GM21825 (cell line): Measurements from ENCODE around the gene GSTA2.
"Not testable (repeated sequence)": the region's sequence is repeated elsewhere in the genome, so short reads cannot be mapped to it uniquely, and the experiment has no call there.

Experiments used
- ATAC-seq: cut with Tn5 transposase; IDR thresholded peaks from one replicate; pipeline ENCODE4 v1.9.1; 2021; ENCODE audit warnings: mild to moderate bottlenecking, moderate library complexity; ENCODE audit not compliant: unreplicated experiment

The GSTA2 gene

DNA sequence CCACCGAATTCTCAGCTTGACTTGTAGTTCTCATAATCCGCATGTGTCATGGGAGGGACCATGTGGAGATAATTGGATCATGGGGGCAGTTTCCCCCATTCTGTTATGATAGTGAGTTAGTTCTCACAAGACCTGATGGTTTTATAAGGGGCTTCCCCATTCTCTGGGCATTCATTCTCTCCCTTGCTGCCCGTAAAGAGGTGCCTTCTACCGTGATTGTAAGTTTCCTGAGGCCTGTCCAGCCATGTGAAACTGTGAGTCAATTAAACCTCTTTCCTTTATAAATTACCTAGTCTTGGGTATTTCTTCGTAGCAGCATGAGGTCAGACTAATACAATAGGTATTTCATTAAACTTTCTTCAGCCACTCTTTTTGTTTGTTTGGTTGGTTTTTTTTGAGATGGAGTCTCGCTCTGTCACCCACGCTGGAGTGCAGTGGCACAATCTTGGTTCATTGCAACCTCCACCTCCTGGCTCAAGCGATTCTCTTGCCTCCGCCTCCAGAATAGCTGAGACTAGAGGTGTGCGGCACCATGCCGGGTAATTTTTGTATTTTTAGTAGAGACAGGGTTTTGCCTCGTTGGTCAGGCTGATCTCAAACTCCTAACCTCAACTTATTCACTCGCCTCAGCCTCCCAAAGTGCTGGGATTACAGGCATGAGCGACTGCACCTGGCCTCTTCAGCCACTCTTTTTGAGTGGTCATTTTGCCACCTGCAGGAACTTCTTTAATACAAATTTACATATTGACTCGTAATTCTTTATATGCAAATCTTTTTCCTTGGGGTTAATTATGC lies 36.3 kb downstream of the GSTA2 start:
- ATAC-seq, result no peak

GRCh38 chr6:52726193-52726542 lies 37.1 kb downstream of the GSTA2 start:
- no peak for ATAC-seq

- no peak for ATAC-seq
Measured at GRCh38 chr6:52725535-52726192, 37.6 kb downstream of the GSTA2 start.

DNA sequence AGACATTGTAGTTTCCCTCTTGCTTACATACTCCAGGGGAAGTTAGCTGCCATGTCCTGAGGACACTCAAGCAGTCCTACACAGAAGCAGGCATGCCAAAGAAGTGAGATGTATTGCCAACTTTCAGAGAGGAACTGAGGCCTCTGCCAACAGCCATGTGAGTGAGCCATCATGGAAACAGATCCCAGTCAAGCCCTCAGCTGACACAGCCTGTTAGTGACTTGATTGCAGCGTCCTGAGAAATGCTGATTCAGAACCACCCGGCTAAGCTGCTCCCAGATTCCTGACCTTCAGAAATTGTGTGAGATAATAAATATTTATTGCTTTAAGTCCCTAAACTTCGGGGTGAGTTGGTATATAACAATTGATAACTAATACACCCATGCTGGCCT lies 38.1 kb downstream of the GSTA2 start:
- no peak for ATAC-seq

GRCh38 chr6:52724406-52725121 lies 38.7 kb downstream of the GSTA2 start:
- ATAC-seq, result peak; percentile 96

DNA sequence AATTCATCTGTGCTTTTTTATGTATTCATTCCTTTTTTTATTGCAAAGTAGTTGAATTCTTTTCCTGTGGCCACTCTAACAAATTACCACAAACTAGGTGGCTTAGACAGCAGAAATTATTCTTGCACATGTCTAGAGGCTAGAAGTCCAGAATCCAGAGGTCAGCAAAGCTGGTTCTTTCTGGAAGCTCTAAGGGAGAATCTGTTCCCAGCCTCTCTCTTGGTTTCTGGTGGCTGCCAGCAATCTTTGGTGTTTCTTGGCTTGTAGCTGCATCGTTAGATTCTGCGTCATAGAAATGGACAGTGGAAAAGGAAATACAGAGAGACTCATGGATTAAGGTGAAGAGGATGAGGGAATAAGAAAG lies 39.3 kb downstream of the GSTA2 start:
- no peak for ATAC-seq

- ATAC-seq, result no peak
Measured at GRCh38 chr6:52720321-52720720, 43.0 kb downstream of the GSTA2 start.

DNA sequence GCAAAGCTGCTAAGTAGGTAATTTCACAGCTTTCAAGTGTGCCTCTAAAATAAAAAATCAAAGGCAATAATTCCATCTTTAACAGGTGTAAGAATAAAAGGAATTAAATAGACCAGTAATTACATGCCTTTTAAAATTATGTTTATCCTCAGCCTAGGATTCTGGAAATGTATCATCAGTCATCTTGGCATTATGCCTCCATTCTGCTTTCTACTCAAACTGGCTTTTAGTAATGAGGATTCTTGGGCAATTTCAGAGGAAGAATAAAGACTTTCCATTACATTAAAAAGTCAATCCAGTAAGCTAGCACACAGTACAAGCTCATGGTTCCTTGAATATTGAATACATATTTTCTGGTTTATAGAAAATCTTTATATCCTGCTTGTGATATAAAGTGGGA lies 44.7 kb downstream of the GSTA2 start:
- no peak for ATAC-seq

- ATAC-seq, result not testable (repeated sequence)
Measured at GRCh38 chr6:52714761-52715160, 48.5 kb downstream of the GSTA2 start.

- ATAC-seq, result no peak
Measured at GRCh38 chr6:52712136-52712535, 51.1 kb downstream of the GSTA2 start.

GRCh38 chr6:52707963-52708680 lies 55.2 kb downstream of the GSTA2 start:
- no peak for ATAC-seq

- no peak for ATAC-seq
Measured at GRCh38 chr6:52706001-52706400, 57.3 kb downstream of the GSTA2 start.

DNA sequence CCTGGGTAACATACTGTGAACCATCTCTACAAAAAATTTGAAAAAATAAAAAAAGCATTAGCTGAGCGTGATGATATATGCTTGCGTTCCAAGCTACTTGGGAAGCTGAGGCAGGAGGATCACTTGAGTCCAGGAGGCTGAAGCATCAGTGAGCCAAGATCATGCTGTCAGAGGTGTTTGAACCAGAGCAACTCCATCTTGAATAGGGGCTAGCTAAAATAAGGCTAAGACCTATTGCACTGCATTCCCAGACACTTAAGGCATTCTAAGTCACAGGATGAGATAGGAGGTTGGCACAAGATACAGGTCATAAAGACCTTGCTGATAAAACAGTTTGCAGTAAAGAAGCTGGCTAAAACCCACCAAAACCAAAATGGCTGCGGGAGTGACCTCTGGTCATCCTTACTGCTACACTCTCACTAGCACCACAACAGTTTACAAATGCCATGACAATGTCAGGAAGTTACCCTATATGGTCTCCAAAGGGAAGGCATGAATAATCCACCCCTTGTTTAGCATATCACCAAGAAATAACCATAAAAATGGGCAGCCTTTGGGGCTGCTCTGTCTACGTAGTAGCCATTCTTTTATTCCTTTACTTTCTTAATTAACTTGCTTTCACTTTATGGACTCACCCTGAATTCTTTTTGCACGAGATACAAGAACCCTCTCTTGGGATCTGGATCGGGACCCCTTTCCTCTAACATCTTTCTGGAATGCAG lies 58.3 kb downstream of the GSTA2 start:
- ATAC-seq, result not testable (repeated sequence)

DNA sequence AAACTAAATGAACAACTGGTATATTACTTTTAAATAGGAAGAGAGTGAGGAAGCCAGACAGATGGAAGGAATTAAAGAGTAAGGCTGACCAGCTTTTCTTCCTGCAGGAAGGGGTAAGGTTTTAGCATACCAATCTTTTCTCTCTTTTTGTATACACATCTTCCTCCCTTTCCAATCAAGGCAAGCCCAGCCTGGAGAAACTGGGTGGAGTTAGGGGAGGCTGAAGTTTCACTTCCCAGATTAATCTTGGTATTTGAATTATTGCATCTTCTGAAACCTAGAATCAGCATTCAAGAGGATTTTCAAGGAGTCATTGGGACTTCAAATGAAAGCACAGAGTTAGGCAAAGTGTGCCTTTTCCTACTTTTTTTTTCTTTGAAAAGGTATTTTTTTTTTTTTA lies 59.2 kb downstream of the GSTA2 start:
- ATAC-seq, result no peak
